NCI-H1092 (cell line): ENCODE results near the gene FBXW4.
"Not testable (repeated sequence)": the region's sequence is repeated elsewhere in the genome, so short reads cannot be mapped to it uniquely, and the experiment has no call there.

Source experiments
- DNase-seq: peaks from one replicate; lab custom pipeline; 2025; lab: John Stamatoyannopoulos, UW

FBXW4 gene

GRCh38 chr10:101653536-101653935, 41.4 kb downstream of the FBXW4 start:
- no peak for DNase-seq

GRCh38 chr10:101651336-101651735, 43.6 kb downstream of the FBXW4 start:
- DNase-seq = no peak

- no peak for DNase-seq
These were observed 44.1 kb downstream of the FBXW4 start for GRCh38 chr10:101650863-101651262.

- DNase-seq = no peak
These were observed 45.4 kb downstream of the FBXW4 start for GRCh38 chr10:101649525-101650085.

GRCh38 chr10:101647255-101647654, 47.7 kb downstream of the FBXW4 start:
- DNase-seq = no peak

- DNase-seq = no peak
These were observed 48.6 kb downstream of the FBXW4 start for GRCh38 chr10:101646364-101646763.

- no peak for DNase-seq
These were observed 49.3 kb downstream of the FBXW4 start for GRCh38 chr10:101645659-101646058.

- DNase-seq = no peak
These were observed 51.0 kb downstream of the FBXW4 start for GRCh38 chr10:101644002-101644401.

GRCh38 chr10:101643546-101643945, 51.4 kb downstream of the FBXW4 start:
- no peak for DNase-seq

GRCh38 chr10:101639141-101639900, 55.6 kb downstream of the FBXW4 start:
- no peak for DNase-seq

GRCh38 chr10:101633510-101633909, 61.5 kb downstream of the FBXW4 start:
- DNase-seq = not testable (repeated sequence)

GRCh38 chr10:101631821-101632475, 63.0 kb downstream of the FBXW4 start:
- DNase-seq = no peak

GRCh38 chr10:101630633-101630920, 64.4 kb downstream of the FBXW4 start:
- no peak for DNase-seq

- no peak for DNase-seq
These were observed 64.9 kb downstream of the FBXW4 start for GRCh38 chr10:101629837-101630632.

GRCh38 chr10:101625821-101626412, 69.1 kb downstream of the FBXW4 start:
- no peak for DNase-seq

- no peak for DNase-seq
These were observed 70.4 kb downstream of the FBXW4 start for GRCh38 chr10:101624526-101625102.

GRCh38 chr10:101623528-101623927, 71.4 kb downstream of the FBXW4 start:
- DNase-seq = no peak

- DNase-seq = no peak
These were observed 75.0 kb downstream of the FBXW4 start for GRCh38 chr10:101619983-101620382.

GRCh38 chr10:101618871-101619270, 76.1 kb downstream of the FBXW4 start:
- no peak for DNase-seq

- DNase-seq = no peak
These were observed 77.0 kb downstream of the FBXW4 start for GRCh38 chr10:101617824-101618568.
